SH-SY5Y (cell line): ENCODE data around the gene PBX3.

ENCODE experiments used
- GATA2 ChIP-seq: IDR thresholded peaks from 2 replicates; pipeline ENCODE4 v1.6.1; 2011; ENCODE audit warnings: mild to moderate bottlenecking, low read depth, low read length
- GATA3 ChIP-seq: IDR thresholded peaks from 2 replicates; pipeline ENCODE4 v1.6.1; 2011; ENCODE audit warnings: low read depth, mild to moderate bottlenecking, low read length, moderate library complexity

The PBX3 gene

DNA sequence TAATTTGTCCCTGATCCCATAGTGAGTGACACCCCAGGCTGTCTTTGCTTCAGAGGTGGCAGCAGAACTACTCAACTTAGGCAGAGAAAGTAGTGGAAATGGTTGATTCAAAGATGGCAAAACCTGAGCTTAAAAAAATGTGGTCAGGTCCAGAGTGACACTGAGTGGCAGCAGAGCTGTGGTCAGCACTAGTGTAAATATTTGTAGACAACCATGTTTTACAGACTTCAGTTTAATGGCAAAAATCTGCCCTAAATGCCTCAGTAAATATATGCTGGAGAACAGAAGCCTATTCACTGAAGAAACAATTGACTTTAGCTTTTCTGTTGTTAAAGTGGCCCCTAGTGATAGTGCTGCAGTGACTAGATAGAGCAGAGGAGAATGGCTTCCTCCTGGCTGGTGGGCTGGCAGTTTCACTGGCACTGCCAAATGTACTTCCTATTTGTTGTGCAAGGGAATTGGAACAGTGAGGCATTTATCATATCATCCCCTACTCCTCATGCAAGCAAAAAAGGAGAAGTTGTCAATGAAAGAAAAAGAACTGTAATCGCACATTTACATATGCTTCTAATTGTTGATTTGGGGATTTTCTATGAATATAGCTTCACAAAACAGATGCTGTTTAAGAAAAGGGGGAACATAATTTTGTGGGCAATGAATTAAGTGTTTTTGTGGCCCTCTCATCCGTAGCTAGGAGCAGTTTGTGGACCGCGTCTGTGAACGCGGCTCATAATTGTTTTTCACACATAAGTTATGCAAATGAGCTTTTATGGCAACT, 12.0 kb downstream of the PBX3 start:
- TF ChIP-seq GATA2 (no peak), GATA3 (no peak)

DNA sequence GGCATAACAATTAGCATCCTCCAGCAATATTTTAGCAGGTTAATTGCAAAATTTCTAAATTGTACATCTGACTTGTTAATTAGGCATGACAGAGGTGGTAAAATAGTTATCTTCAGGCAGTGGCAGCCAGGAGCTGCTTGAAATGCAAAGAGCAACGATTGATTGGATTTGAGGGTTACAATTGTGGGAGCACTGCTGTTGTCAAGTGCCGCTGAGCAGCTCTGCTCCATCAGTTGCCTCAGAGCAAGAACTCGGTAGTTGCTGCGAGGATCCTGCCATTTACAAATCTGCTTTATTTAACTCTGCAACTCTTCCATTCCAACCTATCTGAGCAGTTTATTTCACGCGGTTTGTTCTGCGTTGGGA, 12.6 kb downstream of the PBX3 start:
- TF ChIP-seq GATA3, result no peak
- no peak for TF ChIP-seq GATA2

- no peak for TF ChIP-seq GATA2
- TF ChIP-seq GATA3, result no peak
These were observed 13.4 kb downstream of the PBX3 start for GRCh38 chr9:125760537-125760936.

DNA sequence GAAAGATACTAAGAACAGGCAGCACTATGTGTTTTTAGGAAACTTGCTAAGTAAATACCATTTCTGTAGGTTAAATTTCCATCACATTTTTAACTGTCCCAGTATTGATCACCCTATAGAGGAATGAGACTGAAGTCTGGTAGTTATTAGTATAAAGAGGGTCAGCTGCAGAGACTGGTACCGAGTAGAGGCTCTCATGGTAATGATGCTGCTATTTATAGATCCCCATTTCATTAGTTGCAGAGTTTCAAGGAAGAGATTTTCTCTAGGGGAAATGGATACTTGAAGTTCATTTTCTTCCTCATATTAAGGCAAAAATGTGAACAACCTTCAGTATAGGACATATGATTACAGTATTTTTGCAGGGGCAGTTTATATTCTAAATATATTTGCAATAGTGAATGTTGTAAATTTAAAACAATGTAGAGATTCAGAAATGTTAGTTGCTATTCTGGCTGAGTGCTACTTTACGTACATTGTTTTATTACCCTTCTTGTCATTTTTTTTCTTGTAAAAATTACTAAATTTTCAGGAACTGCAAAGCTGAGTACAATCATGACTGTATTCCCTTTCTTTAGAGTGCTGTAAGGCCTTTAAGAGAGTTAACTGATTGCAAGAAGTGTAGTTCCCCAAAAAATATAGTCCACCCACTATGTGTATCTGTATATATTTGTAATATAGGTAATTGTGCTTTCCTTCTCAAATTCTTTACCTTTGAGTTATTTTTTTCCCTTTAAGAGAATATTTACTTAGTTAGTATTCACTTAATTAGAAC, 14.7 kb downstream of the PBX3 start:
- TF ChIP-seq GATA2, result no peak
- TF ChIP-seq GATA3, result no peak

DNA sequence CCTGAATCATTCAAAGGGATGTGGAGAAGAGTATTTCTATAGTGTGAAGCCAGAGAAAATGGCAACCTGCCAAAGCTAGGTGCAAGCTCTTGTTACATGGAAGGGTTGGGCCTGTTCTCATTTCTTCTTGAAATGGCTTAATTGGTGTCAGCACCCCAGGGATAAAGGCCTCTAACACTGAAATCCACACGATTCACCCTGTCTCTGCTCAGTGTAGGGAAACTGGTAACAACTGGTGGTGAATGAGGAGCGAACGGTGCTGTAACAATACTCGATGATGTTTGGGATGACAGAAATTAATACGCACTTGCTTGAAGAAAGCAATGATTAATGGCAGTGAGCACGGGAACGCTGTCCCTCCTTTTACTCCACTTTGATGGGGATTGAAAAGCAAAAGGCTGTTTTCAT, 16.2 kb downstream of the PBX3 start:
- no peak for TF ChIP-seq GATA2
- no peak for TF ChIP-seq GATA3

DNA sequence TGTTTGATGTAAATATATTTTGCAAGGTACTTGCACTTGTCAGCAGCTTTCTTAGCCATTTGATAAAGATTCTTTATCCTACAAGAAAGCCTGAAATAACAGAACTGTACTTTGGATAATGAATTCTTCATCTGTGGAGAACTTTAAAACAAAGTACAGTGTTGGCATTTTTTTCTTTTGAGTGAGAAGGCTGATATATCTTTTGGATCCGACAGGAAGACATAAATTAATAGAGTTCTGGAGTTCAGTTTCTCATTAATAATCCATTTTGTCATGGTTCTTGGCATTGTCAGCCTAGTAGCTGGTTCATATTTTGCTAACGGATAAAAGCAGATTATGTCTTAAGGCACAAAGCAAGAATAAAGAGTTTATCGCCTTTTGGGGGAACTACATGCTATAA, 17.0 kb downstream of the PBX3 start:
- TF ChIP-seq GATA2 (no peak), GATA3 (no peak)

GRCh38 chr9:125766468-125767221, 19.5 kb downstream of the PBX3 start:
- TF ChIP-seq GATA3 (no peak), GATA2 (no peak)

DNA sequence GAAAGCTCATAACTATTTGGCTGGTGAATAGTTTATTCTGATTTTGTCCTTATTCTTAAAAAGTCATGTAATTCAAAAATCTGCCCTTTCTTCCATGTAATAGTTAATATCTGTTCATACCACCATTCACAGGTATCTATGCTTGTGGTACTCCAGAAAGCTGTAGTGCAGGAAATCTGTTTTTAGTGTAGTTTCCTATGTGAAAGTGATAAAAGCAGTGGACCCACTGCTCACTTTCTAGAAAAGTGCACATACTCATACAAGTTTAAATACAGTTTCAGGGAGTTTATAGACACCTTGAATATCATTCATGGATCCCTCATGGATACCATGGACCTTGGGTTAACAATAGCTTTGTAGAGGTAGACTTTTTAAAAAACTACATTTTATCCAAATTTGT, 20.2 kb downstream of the PBX3 start:
- TF ChIP-seq GATA2, result no peak
- no peak for TF ChIP-seq GATA3

DNA sequence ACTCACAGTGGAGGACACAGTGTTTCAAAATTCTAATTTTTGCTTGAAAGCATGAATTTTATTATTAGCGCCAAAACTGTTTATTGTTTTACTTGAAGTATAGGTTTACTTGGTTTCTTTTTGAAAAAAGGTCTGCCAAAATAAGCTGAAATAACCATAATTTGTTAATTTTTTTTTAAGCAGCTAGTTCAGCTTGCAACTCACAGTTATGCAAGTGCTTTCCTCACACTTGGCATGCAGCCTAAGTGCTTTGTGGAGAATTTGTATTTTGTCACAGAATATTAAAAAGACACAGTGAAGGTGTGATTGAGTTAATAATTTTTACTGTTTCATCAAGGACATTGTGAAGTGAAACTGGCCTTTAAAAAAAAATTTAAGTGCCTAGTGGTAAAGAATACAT, 21.6 kb downstream of the PBX3 start:
- TF ChIP-seq GATA2 (no peak), GATA3 (no peak)

DNA sequence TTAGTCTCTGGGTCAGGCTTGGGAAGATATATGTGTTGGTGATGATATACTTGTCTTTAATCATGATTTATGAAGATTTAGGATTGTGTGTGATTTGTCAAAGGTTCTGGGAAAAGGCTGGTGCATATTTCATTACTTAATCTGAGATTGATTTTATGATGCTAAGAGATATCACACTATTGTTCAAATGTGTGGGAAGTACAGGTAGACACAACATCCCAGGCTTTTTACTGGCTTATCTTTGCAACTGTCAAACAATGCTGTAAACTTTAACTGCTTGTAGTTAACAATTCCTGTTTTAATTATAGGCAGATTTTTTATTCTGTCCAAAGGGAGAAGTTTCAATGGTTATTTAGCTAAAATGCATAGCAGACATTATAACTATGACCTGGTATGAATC, 23.9 kb downstream of the PBX3 start:
- TF ChIP-seq GATA3 (no peak), GATA2 (no peak)

GRCh38 chr9:125772740-125773139, 25.6 kb downstream of the PBX3 start:
- TF ChIP-seq GATA3 (no peak), GATA2 (no peak)

GRCh38 chr9:125774106-125774505, 26.9 kb downstream of the PBX3 start:
- no peak for TF ChIP-seq GATA2
- TF ChIP-seq GATA3, result no peak

DNA sequence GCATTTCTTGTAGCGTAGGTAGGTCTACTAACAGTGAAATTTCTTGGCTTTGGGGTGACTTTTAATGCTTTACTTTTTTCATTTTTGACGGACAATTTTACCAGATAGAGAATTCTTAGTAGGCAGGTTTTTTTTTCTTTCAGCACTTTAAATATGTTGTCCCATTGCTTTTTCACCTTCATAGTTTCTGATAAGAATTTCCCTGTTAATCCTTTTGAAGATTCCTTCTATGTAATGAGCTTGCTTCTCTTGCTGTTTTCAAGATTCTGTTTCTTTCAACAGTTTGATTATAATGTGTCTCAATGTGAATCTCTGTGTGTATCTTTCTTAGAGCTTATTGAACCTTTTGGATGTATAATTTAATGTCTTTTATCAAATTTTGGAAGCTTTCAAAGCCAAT, 35.5 kb downstream of the PBX3 start:
- TF ChIP-seq GATA3, result no peak
- no peak for TF ChIP-seq GATA2

GRCh38 chr9:125784286-125785049, 37.3 kb downstream of the PBX3 start:
- TF ChIP-seq GATA2 (no peak), GATA3 (no peak)

GRCh38 chr9:125785248-125785751, 38.1 kb downstream of the PBX3 start:
- TF ChIP-seq GATA3 (no peak), GATA2 (no peak)
